OCI-LY1 (cell line): ENCODE data around the gene PTCD3.

Experiments used
- EZH2 ChIP-seq: fragments of 200-600 bp; sonication (generic), shearing (Covaris generic); IDR thresholded peaks from 2 replicates; pipeline ENCODE4 v1.8.0; 2017; ENCODE audit warnings: borderline replicate concordance, mixed run types, mild to moderate bottlenecking, antibody characterized with exemption, low read length, moderate library complexity, mixed read lengths
- TF ChIP-seq, protein P1 (sequence below): fragments of 200-600 bp; sonication (generic), shearing (Covaris generic); IDR thresholded peaks from 2 replicates; pipeline ENCODE4 v1.5.1; 2017; ENCODE audit warnings: mild to moderate bottlenecking, antibody characterized with exemption, low read length, moderate library complexity, mixed read lengths

DNA sequence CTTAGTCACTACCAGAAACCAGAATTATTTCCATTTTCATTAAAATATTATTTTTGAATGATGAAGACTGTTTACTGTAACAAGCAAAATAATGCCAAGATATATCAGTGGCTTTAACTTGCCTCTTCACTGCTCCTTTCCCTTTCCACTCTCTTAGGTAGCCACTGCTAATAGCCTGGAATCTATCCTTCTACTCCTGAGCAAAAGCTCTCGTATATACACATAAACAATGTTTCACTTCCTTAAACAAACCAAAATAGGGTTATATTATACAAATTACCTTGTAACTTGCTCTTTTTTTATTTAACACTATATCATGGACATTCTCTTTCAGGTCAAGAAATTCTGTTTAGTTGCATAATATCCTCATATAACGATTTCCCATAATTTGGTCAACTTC is 68.4 kb downstream of the PTCD3 start:
- TF ChIP-seq, protein P1, sequence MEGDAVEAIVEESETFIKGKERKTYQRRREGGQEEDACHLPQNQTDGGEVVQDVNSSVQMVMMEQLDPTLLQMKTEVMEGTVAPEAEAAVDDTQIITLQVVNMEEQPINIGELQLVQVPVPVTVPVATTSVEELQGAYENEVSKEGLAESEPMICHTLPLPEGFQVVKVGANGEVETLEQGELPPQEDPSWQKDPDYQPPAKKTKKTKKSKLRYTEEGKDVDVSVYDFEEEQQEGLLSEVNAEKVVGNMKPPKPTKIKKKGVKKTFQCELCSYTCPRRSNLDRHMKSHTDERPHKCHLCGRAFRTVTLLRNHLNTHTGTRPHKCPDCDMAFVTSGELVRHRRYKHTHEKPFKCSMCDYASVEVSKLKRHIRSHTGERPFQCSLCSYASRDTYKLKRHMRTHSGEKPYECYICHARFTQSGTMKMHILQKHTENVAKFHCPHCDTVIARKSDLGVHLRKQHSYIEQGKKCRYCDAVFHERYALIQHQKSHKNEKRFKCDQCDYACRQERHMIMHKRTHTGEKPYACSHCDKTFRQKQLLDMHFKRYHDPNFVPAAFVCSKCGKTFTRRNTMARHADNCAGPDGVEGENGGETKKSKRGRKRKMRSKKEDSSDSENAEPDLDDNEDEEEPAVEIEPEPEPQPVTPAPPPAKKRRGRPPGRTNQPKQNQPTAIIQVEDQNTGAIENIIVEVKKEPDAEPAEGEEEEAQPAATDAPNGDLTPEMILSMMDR, result no peak
- TF ChIP-seq EZH2, result no peak
